K562 (cell line): ENCODE results near the gene ZNF438. TPM values are rescaled to one million over a fixed set of nuclear protein-coding genes. Genes with fewer than 3 reads are reported as not detected.

Source experiments
- polyA plus RNA-seq, 8 experiments: library from polyadenylated mRNA; depleted of rRNA in 4 of 8; stranded (reverse) in 5 of 8; unstranded in 3 of 8; fragments of >200 nt; fragmentation: Nextera tagmentation in 2 of 8; fragmentation: Illumina TruSeq in 1 of 8; extraction: Ambion mirVana in 2 of 8; extraction: Trizol in 1 of 8; gene quantifications; 2 replicates each; pipeline versions ENCODE4 v1.2.1 to v1.2.3, GENCODE V29; 2011 to 2014; ENCODE audit warnings: inconsistent platforms in 1 of 8, missing spikeins in 1 of 8
- total RNA-seq, 7 experiments: library from RNA; depleted of rRNA in 6 of 7; stranded (reverse); fragments of >200 nt in 6 of 7; fragmentation: Illumina TruSeq in 2 of 7; extraction: Trizol in 2 of 7; gene quantifications; 2 replicates each; pipeline versions ENCODE4 v1.2.1 to v1.2.3, GENCODE V29; 2011 to 2021; ENCODE audit warnings: low replicate concordance in 1 of 7
- TF ChIP-seq, protein P1 (sequence below), 2 experiments: fragments of 450-650 bp in 1 of 2; sonication (generic) in 1 of 2; formaldehyde crosslinking in 1 of 2; IDR thresholded peaks; 2 replicates each; pipeline versions ENCODE4 v1.7.1 to v1.9.0; 2016 to 2022; ENCODE audit warnings: inconsistent platforms in 1 of 2, mild to moderate bottlenecking in 1 of 2, missing genetic modification reagents in 1 of 2

ZNF438 gene
- total and polyA plus RNA-seq, 9 of the 15 experiments (the other 6 are each of a cell fraction or from before 2014, with no cell fraction given): 0.45 to 1.5 (median 0.91) TPM

DNA sequence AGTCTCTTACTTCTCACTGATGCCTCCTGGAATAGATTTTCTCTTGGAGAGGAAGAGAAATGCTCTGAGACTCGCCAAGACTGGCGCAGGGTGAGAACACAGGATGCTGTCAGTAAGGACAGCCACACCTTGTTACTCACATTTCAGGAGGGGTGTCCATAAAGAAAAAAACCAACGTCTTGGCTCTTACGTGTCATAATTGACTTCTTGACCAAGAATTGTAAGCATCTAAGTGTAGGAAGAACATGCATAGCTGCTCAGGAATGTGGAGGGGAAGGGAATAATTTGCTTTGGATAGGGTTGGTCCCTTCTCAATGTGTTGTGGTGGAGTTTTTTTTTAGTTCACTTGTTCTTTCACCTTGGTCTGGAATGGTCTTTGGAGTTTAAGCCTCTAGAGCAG, 43.8 kb upstream of the ZNF438 start (continued):
- TF ChIP-seq, protein P1, sequence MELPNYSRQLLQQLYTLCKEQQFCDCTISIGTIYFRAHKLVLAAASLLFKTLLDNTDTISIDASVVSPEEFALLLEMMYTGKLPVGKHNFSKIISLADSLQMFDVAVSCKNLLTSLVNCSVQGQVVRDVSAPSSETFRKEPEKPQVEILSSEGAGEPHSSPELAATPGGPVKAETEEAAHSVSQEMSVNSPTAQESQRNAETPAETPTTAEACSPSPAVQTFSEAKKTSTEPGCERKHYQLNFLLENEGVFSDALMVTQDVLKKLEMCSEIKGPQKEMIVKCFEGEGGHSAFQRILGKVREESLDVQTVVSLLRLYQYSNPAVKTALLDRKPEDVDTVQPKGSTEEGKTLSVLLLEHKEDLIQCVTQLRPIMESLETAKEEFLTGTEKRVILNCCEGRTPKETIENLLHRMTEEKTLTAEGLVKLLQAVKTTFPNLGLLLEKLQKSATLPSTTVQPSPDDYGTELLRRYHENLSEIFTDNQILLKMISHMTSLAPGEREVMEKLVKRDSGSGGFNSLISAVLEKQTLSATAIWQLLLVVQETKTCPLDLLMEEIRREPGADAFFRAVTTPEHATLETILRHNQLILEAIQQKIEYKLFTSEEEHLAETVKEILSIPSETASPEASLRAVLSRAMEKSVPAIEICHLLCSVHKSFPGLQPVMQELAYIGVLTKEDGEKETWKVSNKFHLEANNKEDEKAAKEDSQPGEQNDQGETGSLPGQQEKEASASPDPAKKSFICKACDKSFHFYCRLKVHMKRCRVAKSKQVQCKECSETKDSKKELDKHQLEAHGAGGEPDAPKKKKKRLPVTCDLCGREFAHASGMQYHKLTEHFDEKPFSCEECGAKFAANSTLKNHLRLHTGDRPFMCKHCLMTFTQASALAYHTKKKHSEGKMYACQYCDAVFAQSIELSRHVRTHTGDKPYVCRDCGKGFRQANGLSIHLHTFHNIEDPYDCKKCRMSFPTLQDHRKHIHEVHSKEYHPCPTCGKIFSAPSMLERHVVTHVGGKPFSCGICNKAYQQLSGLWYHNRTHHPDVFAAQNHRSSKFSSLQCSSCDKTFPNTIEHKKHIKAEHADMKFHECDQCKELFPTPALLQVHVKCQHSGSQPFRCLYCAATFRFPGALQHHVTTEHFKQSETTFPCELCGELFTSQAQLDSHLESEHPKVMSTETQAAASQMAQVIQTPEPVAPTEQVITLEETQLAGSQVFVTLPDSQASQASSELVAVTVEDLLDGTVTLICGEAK (IDR thresholded peaks at IDR 0.05): no peak
- TF ChIP-seq, protein P1 (CRISPR knock-in tag; IDR thresholded peaks at IDR 0.05): no peak
- TF ChIP-seq, all 486 proteins: peak for 0
